Erythroblast (primary cell): ENCODE measurements around the gene SLC13A3.

Experiments
- DNase-seq, 2 experiments: peaks; one replicate each; lab custom pipeline; 2025; lab: John Stamatoyannopoulos, UW
- GATA1 ChIP-seq: IDR thresholded peaks from 2 replicates; pipeline ENCODE4 v1.6.1; 2011; ENCODE audit warnings: low read depth, mild to moderate bottlenecking, control low read depth, low read length, moderate library complexity
- POLR2A ChIP-seq: IDR thresholded peaks from 2 replicates; pipeline ENCODE4 v1.6.1; 2011; ENCODE audit warnings: mild to moderate bottlenecking, low read length

Gene SLC13A3

GRCh38 chr20:46559001-46559400, 92.3 kb downstream of the SLC13A3 start:
- no peak for DNase-seq
- no peak for TF ChIP-seq POLR2A
- TF ChIP-seq GATA1: no peak

- no peak for DNase-seq
- TF ChIP-seq GATA1 (no peak), POLR2A (no peak)
These were observed 92.7 kb downstream of the SLC13A3 start for GRCh38 chr20:46558511-46558959.

DNA sequence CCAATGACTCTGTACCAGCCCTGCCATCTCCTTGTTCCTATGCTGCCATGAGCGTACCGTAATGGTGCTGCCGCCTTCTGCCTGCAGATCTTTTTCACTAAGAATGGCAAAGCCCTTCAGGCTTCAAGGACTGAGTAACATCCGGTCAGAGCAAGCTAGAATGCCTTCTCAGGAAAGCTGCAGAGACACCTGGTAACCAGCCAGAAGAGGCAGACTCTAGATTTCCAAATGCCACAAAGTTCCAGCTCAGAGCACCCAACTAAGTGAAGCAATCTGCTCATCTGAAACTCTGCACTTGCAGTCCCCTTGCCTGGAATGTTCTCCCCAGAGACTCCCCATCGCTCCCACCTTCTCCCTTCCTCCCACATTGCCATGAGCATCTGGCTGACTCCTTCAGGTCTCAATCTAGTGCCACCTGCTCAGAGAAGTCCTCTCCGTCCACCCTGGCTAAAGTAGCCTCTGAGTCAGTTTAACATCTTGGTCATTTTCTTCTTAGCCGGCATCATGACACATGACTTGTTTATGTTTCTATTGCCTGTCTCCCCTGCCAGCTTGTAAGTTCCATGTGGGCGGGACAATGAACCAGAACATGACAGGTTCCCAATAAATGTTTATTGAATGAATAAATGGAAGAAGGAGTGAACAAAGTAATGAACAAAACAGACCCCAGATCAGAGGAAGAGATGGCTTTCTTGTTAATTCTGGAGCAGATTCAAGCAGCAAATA, 93.9 kb downstream of the SLC13A3 start:
- TF ChIP-seq POLR2A: no peak
- no peak for TF ChIP-seq GATA1
- DNase-seq: no peak

- DNase-seq: no peak
- TF ChIP-seq GATA1 (no peak), POLR2A (no peak)
These were observed 95.8 kb downstream of the SLC13A3 start for GRCh38 chr20:46555370-46555956.

DNA sequence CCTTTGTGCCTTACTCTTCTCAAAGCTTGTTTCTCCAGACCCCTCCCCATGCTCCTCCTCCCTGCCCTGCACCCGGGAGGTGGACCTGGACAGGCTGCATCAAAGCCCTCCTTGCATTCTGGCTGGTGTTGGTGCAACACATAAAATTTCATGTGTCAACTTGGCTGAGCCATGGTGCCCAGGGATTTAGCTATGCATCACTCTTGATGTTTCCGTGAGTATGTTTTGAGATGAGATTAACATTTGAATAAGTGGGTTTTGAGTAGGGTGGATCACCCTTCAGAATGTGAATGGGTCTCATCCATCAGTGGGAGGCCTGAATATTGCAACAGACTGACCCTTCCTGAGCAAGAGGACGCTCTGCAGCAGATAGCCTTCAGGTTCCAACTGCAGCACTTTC, 96.4 kb downstream of the SLC13A3 start:
- TF ChIP-seq GATA1 (no peak), POLR2A (no peak)
- no peak for DNase-seq

DNA sequence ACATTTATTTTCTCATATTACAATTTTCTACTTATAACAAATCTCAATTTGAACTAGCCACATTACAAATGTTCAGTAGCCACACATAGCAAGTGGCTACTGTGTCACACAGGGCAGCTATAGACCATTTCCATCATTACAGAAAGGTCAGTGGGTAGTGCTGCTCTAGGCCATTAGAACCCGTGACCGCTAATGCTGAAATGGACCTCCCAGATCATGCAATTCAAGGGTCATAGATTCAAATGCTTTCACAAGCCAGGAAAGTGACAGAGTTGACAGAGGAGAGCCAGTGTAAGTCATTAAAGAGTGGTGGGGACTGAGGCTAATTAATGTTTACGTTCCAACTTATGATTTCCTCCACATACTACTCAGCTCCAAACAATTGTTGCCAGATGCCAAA, 97.3 kb downstream of the SLC13A3 start:
- TF ChIP-seq GATA1 (no peak), POLR2A (no peak)
- DNase-seq: no peak

GRCh38 chr20:46552460-46553420, 98.5 kb downstream of the SLC13A3 start:
- TF ChIP-seq GATA1: no peak
- no peak for TF ChIP-seq POLR2A
- DNase-seq: no peak

GRCh38 chr20:46551522-46552381, 99.5 kb downstream of the SLC13A3 start:
- no peak for DNase-seq
- TF ChIP-seq POLR2A (no peak), GATA1 (no peak)

GRCh38 chr20:46550461-46550860, 100.8 kb downstream of the SLC13A3 start, which contains the start of gene OCSTAMP:
TSS of gene OCSTAMP (minus strand) at chr20:46550654. CDS start at chr20:46550560, 94 bp downstream.
- DNase-seq: no peak
- TF ChIP-seq POLR2A (no peak), GATA1 (no peak)

DNA sequence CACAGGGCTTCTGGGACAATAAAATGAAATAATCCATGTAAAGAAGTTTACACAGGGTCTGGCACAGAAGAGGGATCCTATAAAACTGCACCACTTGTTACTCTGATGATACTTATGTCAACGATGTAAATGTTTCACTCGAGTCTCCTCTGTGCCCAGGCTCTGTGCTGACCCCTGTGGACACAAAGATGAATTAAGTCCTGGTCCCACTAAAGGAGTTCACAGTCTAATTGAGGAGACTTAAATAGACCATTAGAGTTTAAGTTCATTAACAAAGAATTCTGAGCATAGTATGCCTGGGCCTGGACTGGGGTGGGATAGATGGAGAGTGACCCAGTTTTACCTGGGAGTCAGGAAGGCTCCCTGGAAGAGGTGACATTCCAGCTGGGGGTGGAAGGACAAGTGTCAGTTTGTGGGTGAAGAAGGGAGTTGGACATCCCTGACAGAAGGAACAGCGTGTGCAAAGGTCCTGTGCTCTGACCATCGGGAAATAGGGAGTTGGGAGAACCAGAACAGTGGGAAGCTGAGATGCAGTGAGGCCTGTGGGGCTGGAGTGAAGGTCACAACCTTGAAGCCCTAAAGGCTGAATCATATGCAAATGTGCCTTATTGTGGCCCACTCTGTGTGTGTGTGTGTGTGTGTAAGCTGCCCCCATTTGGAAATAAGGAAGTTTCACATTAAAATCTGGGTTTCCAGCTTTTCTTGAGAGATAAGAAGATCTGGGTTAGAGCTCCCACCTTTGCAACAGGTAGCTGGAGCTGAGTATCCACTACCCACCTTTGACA, 101.9 kb downstream of the SLC13A3 start:
- no peak for TF ChIP-seq GATA1
- TF ChIP-seq POLR2A: no peak
- DNase-seq: no peak

DNA sequence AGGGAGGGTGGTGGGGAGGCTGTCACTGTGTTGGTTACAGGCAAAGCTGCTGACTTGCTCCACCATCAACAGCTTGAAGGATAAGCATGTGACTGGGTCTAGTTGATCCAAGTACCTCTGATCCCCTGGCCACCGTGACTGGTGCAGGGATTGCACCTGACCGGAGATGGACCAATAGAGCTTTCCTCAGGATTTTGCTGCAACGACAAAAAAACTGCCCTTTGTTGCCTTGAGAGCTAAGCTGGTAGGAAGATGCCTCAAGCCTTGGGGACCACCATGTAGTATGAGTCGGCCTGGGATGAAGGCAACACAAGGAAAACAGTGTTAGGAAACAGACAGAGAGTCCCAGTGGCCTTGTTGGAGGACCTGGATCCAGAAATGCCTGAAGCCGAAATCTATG, 102.6 kb downstream of the SLC13A3 start:
- DNase-seq: no peak
- no peak for TF ChIP-seq GATA1
- no peak for TF ChIP-seq POLR2A

GRCh38 chr20:46547995-46548394, 103.3 kb downstream of the SLC13A3 start:
- DNase-seq: no peak
- TF ChIP-seq POLR2A (no peak), GATA1 (no peak)
